Measurements from ENCODE around the gene KSR2. TPM values are rescaled to one million over a fixed set of nuclear protein-coding genes. Genes with fewer than 3 reads are reported as not detected.

The KSR2 gene
- total and polyA plus RNA-seq, 7 donors = under 0.01 to 1.1 (median 0.41) TPM

- intact Hi-C loops (cut with DNase I) = no loop called here
- no peak overlapping the region for H3K27ac ChIP-seq
Measured at GRCh38 chr12:117437516-117438255, 531.1 kb downstream of the KSR2 start.

DNA sequence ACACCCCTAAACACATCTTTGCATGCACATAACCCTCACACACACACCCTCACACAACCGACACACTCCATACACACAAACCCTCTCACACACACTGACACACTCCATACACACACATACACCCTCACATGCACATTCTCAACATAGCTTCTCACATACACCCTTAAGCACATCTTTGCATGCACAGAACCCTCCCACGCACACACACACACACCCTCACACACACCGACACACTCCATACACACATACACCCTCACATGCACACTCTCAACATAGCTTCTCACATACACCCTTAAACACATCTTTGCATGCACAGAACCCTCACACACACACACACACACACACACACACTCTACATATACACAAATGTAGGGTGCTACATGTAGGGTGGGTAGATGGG is 534.9 kb downstream of the KSR2 start:
- H3K27ac ChIP-seq = no peak overlapping the region
- TF ChIP-seq POLR2A (IDR thresholded peaks at IDR 0.05) (no peak), POLR2AphosphoS5 (IDR thresholded peaks at IDR 0.05) (no peak), CTCF (IDR thresholded peaks at IDR 0.05) (no peak), EP300 (IDR thresholded peaks at IDR 0.05) (no peak)
- no peaks in the 10 kb centered on the region for H3K36me3 ChIP-seq
- H3K4me1 ChIP-seq = no peaks in the 10 kb centered on the region
- WGBS, 2 donors = 90 to 95% methylated on average over 3 of the region's 3 CpGs
- no peaks in the 10 kb centered on the region for H3K27me3 ChIP-seq
- no peaks in the 10 kb centered on the region for H3K9me3 ChIP-seq
- intact Hi-C loops (cut with DNase I) = no loop called here
- no peak for DNase-seq
- H3K4me3 ChIP-seq = no peak overlapping the region

More at GRCh38 chr12:117437516-117438255, 531.1 kb downstream of the KSR2 start:
- H3K27me3 ChIP-seq = no peaks in the 10 kb centered on the region
- TF ChIP-seq CTCF (IDR thresholded peaks at IDR 0.05) = no peak
- no peak for TF ChIP-seq POLR2A (IDR thresholded peaks at IDR 0.05)
- no peak for TF ChIP-seq EP300 (IDR thresholded peaks at IDR 0.05)
- TF ChIP-seq POLR2AphosphoS5 (IDR thresholded peaks at IDR 0.05) = no peak
- H3K4me3 ChIP-seq = no peak overlapping the region
- 79 to 90% methylated on average over 11 of the region's 11 CpGs for WGBS, 2 donors
- DNase-seq = no peak
- H3K36me3 ChIP-seq = no peaks in the 10 kb centered on the region
- peaks cover 0 to 3% (median 0%) of the 10 kb centered on the region in 4 donors for H3K4me1 ChIP-seq
- no peaks in the 10 kb centered on the region for H3K9me3 ChIP-seq

DNA sequence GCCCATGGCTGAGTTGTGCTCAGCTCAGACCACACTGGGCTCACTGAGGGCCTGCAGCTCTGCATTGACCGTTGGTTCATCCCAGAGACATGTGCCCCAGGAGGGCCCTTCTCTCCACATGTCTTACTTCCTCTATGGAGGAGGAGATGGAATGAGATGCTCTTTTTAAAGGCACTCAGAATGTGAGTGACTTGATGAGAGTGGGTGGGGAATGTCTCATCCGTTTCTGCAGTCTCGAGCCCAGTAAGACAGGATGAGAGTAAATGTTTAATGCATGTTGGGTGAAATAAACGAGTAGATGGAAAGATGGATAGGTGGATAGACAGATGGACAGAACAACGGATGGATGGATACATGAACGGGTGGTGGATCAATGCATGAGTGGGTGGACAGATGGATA is 538.5 kb downstream of the KSR2 start:
- intact Hi-C loops (cut with DNase I) = no loop called here

GRCh38 chr12:117427211-117427610 is 541.6 kb downstream of the KSR2 start:
- 76 to 77% methylated on average over 3 of the region's 3 CpGs for WGBS, 2 donors

More for the DNA sequence above, 538.5 kb downstream of the KSR2 start:
- no peak overlapping the region for H3K4me3 ChIP-seq
- no peaks in the 10 kb centered on the region for H3K27me3 ChIP-seq
- no peak for DNase-seq
- H3K27ac ChIP-seq = no peak overlapping the region
- H3K4me1 ChIP-seq = no peaks in the 10 kb centered on the region
- no peak for TF ChIP-seq POLR2AphosphoS5 (IDR thresholded peaks at IDR 0.05)
- no peak for TF ChIP-seq POLR2A (IDR thresholded peaks at IDR 0.05)
- no peak for TF ChIP-seq EP300 (IDR thresholded peaks at IDR 0.05)
- TF ChIP-seq CTCF (IDR thresholded peaks at IDR 0.05) = no peak
- H3K36me3 ChIP-seq = no peaks in the 10 kb centered on the region
- 81 to 83% methylated on average over 6 of the region's 6 CpGs for WGBS, 2 donors
- H3K9me3 ChIP-seq = no peaks in the 10 kb centered on the region

More at GRCh38 chr12:117427211-117427610, 541.6 kb downstream of the KSR2 start:
- no peak overlapping the region for H3K27ac ChIP-seq
- H3K4me1 ChIP-seq = no peaks in the 10 kb centered on the region
- no peak for TF ChIP-seq CTCF (IDR thresholded peaks at IDR 0.05)
- no peak for TF ChIP-seq POLR2AphosphoS5 (IDR thresholded peaks at IDR 0.05)
- TF ChIP-seq EP300 (IDR thresholded peaks at IDR 0.05) = no peak
- TF ChIP-seq POLR2A (IDR thresholded peaks at IDR 0.05) = no peak
- H3K9me3 ChIP-seq = no peaks in the 10 kb centered on the region
- H3K4me3 ChIP-seq = no peak overlapping the region
- no peak for DNase-seq
- H3K36me3 ChIP-seq = no peaks in the 10 kb centered on the region
- intact Hi-C loops (cut with DNase I) = no loop called here
- no peaks in the 10 kb centered on the region for H3K27me3 ChIP-seq
